ENCODE results near the gene RPL7A.

Gene RPL7A

DNA sequence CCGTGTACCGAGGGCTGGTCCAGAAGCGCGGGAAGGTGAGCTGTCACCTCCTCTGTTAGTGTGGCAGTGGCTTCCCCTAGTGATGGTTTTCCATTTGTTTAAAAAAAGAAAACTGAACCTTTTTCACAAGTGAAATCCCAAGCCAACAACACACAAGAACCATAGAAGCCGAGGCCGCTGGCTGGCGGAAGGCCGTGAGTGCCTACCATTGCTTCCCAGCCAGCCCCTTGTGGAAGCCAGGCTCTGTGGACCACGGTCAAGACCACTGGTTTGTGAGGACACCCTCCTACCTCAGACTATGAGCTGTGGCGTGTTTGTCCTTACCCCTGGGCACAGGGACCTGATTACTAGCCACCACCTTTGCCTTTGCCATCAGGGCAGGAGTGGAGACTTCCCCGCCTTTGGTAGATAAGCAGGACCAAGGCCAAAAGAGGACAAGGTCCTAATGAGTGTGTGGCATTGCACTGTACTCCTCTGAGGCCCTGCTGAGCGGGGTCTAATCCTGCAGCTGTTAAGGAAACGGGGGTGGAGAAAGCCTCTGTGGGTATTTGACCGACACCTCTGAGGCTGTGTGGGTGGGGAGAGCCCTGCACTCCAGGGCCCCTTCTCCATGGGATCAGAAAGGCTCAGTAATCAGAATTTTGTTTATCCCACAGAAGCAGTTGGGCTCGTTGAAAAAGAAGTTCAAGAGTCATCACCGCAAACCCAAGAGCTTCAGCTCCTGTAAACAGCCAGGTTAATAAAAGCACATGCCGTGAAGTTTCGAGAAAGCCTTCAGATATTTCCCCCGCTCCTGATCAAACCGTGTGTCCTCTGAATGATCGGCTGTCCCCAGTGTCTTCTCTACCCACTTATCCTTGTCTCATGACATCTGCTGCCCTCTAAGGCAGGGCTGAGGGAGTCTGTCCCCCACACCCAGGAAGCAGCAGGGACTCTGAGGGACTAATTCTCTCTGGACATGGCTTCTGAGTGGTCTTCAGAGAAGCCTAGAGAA, 12.7 kb downstream of the RPL7A start:
- peaks cover 12% of the 10 kb centered on the region for H3K4me1 ChIP-seq (ENCODE audit: control insufficient read depth, low read length)
- TF ChIP-seq, protein P1, sequence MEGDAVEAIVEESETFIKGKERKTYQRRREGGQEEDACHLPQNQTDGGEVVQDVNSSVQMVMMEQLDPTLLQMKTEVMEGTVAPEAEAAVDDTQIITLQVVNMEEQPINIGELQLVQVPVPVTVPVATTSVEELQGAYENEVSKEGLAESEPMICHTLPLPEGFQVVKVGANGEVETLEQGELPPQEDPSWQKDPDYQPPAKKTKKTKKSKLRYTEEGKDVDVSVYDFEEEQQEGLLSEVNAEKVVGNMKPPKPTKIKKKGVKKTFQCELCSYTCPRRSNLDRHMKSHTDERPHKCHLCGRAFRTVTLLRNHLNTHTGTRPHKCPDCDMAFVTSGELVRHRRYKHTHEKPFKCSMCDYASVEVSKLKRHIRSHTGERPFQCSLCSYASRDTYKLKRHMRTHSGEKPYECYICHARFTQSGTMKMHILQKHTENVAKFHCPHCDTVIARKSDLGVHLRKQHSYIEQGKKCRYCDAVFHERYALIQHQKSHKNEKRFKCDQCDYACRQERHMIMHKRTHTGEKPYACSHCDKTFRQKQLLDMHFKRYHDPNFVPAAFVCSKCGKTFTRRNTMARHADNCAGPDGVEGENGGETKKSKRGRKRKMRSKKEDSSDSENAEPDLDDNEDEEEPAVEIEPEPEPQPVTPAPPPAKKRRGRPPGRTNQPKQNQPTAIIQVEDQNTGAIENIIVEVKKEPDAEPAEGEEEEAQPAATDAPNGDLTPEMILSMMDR (IDR thresholded peaks at IDR 0.05; ENCODE audit: low read depth, low read length, poor library complexity, severe bottlenecking), result no peak
- TF ChIP-seq EZH2phosphoT487 (IDR thresholded peaks at IDR 0.05; ENCODE audit: borderline replicate concordance, low read length), result no peak
- H3K27ac ChIP-seq (ENCODE audit: low read depth, low read length), result no peak overlapping the region
- H3K27me3 ChIP-seq (ENCODE audit: control insufficient read depth, low read length), result no peaks in the 10 kb centered on the region
- H4K20me1 ChIP-seq (ENCODE audit: control insufficient read depth, insufficient read depth, low read depth, low read length), result 0 out of 2 replicates have a peak, but pooled peaks cover 3% of the 10 kb centered on the region
- H3K9me2 ChIP-seq (replicated peaks; ENCODE audit: control insufficient read depth, low read length), result no peaks in the 10 kb centered on the region
- peaks cover 17% of the 10 kb centered on the region for H3K79me2 ChIP-seq (ENCODE audit: control insufficient read depth, low read length)
- H3K4me2 ChIP-seq (ENCODE audit: low read length), result no peak overlapping the region
- peaks cover 66% of the 10 kb centered on the region for H3K36me3 ChIP-seq (ENCODE audit: control insufficient read depth, low read length)
- no peaks in the 10 kb centered on the region for H3K9me3 ChIP-seq (ENCODE audit: control insufficient read depth, insufficient read depth, low read length)
- H3F3A ChIP-seq (ENCODE audit: control insufficient read depth, insufficient read depth), result peaks cover 10% of the 10 kb centered on the region; the same call in 1 of the 2 replicates
- H3K4me3 ChIP-seq (ENCODE audit: low read length), result no peak overlapping the region

DNA sequence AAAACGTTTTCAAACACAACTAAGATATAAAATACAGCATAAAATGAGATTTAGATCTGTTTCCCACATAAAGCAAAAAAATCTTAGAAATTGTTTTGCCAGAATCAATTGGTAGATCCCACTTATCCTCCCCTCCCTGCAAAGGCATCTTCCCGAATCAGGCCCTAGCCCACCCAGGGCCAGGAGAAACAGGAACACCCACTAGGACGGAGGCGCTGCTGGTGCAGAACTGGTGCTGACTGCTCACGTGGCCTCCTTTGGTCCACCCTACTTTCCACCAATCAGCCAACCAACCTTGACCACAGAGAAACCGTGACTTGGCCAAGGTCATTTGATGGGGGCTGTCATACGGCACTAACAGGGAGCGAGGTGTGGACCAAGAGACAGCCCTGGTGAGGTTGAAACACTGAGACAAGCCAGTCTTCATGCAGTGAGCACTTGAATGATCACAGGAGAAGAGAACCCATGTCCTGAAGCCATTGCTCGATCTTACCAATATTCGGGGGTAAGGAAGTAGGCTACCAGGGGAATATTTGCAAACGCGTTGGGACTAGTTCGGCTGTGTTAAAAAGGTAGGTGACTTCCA, 13.6 kb downstream of the RPL7A start:
- TF ChIP-seq EZH2phosphoT487 (IDR thresholded peaks at IDR 0.05; ENCODE audit: borderline replicate concordance, low read length), result no peak
- TF ChIP-seq, protein P1 (IDR thresholded peaks at IDR 0.05; ENCODE audit: low read depth, low read length, poor library complexity, severe bottlenecking), result no peak
- H3K9me3 ChIP-seq (ENCODE audit: control insufficient read depth, insufficient read depth, low read length), result no peaks in the 10 kb centered on the region
- peaks cover 11% of the 10 kb centered on the region for H3K4me1 ChIP-seq (ENCODE audit: control insufficient read depth, low read length)
- H3K27ac ChIP-seq (ENCODE audit: low read depth, low read length), result no peak overlapping the region
- H4K20me1 ChIP-seq (ENCODE audit: control insufficient read depth, insufficient read depth, low read depth, low read length), result 0 out of 2 replicates have a peak, but pooled peaks cover 3% of the 10 kb centered on the region
- no peaks in the 10 kb centered on the region for H3K27me3 ChIP-seq (ENCODE audit: control insufficient read depth, low read length)
- H3K79me2 ChIP-seq (ENCODE audit: control insufficient read depth, low read length), result peaks cover 17% of the 10 kb centered on the region
- H3K4me3 ChIP-seq (ENCODE audit: low read length), result no peak overlapping the region
- peaks cover 6% of the 10 kb centered on the region; the same call in 1 of the 2 replicates for H3F3A ChIP-seq (ENCODE audit: control insufficient read depth, insufficient read depth)
- no peaks in the 10 kb centered on the region for H3K9me2 ChIP-seq (replicated peaks; ENCODE audit: control insufficient read depth, low read length)
- H3K4me2 ChIP-seq (ENCODE audit: low read length), result no peak overlapping the region
- peaks cover 75% of the 10 kb centered on the region for H3K36me3 ChIP-seq (ENCODE audit: control insufficient read depth, low read length)

- H3K27ac ChIP-seq (ENCODE audit: low read depth, low read length), result no peak overlapping the region
- H4K20me1 ChIP-seq (ENCODE audit: control insufficient read depth, insufficient read depth, low read depth, low read length), result 0 out of 2 replicates have a peak, but pooled peaks cover 3% of the 10 kb centered on the region
- peaks cover 4% of the 10 kb centered on the region for H3K4me1 ChIP-seq (ENCODE audit: control insufficient read depth, low read length)
Measured at GRCh38 chr9:133362359-133363044, 14.5 kb downstream of the RPL7A start.

More at GRCh38 chr9:133362359-133363044, 14.5 kb downstream of the RPL7A start:
- no peak for TF ChIP-seq EZH2phosphoT487 (IDR thresholded peaks at IDR 0.05; ENCODE audit: borderline replicate concordance, low read length)
- TF ChIP-seq, protein P1 (IDR thresholded peaks at IDR 0.05; ENCODE audit: low read depth, low read length, poor library complexity, severe bottlenecking), result no peak
- Histone ChIP-seq H3K9me2 (replicated peaks; ENCODE audit: control insufficient read depth, low read length) (no peaks in the 10 kb centered on the region), H3K4me2 (ENCODE audit: low read length) (no peak overlapping the region), H3K79me2 (ENCODE audit: control insufficient read depth, low read length) (peaks cover 17% of the 10 kb centered on the region), H3K27me3 (ENCODE audit: control insufficient read depth, low read length) (no peaks in the 10 kb centered on the region), H3K9me3 (ENCODE audit: control insufficient read depth, insufficient read depth, low read length) (no peaks in the 10 kb centered on the region), H3K36me3 (ENCODE audit: control insufficient read depth, low read length) (peaks cover 83% of the 10 kb centered on the region), H3K4me3 (ENCODE audit: low read length) (no peak overlapping the region), H3F3A (ENCODE audit: control insufficient read depth, insufficient read depth) (peaks cover 6% of the 10 kb centered on the region; the same call in 1 of the 2 replicates)

All from DOHH2 (cell line).